Astrocyte of the cerebellum (primary cell): ENCODE results near the gene TTR.

ENCODE experiments used
- DNase-seq: peaks from one replicate; pipeline ENCODE4 v3.0.0-alpha.2; 2011; ENCODE audit warnings: low read depth
- H3K4me3 ChIP-seq: 2 replicates; pipeline ENCODE4 v1.5.1; 2011; ENCODE audit warnings: mild to moderate bottlenecking, low read depth, low read length, moderate library complexity
- in situ Hi-C: cut with HindIII; loops from 2 replicates; pipeline ENCODE4 v1.10.0; 2017; ENCODE audit warnings: low sequenced_read_pairs
- TF ChIP-seq, protein P1 (sequence below): IDR thresholded peaks from 2 replicates; pipeline ENCODE4 v1.5.1; 2012; ENCODE audit warnings: low read length, low read depth, moderate library complexity, mild to moderate bottlenecking; ENCODE audit errors: missing control alignments

TTR gene

DNA sequence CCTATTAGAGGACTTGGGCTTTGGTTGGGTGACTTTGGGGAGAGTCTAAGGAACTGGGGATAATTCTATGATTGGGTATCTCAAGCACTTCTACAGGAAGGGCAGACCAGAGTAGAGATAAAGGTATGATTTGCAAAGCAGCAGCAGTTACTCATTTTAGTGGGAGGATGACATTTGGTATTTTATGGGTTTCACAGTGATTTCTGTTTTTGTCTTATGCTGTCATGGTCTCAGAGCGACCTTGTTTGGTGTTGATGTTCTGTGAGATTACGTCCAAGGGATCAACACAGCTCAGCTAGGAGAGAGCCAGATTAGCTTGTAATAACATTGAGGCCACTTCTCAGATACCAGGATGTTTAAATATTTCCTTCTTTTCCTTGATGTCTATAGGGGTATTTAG lies 18.2 kb downstream of the TTR start:
- H3K4me3 ChIP-seq, result no peak overlapping the region
- DNase-seq, result no peak
- in situ Hi-C loops, result loop anchor here (5.0 kb wide), 1 partner anchor 33 kb away; no protein-coding TSS in a partner anchor
- TF ChIP-seq, protein P1, sequence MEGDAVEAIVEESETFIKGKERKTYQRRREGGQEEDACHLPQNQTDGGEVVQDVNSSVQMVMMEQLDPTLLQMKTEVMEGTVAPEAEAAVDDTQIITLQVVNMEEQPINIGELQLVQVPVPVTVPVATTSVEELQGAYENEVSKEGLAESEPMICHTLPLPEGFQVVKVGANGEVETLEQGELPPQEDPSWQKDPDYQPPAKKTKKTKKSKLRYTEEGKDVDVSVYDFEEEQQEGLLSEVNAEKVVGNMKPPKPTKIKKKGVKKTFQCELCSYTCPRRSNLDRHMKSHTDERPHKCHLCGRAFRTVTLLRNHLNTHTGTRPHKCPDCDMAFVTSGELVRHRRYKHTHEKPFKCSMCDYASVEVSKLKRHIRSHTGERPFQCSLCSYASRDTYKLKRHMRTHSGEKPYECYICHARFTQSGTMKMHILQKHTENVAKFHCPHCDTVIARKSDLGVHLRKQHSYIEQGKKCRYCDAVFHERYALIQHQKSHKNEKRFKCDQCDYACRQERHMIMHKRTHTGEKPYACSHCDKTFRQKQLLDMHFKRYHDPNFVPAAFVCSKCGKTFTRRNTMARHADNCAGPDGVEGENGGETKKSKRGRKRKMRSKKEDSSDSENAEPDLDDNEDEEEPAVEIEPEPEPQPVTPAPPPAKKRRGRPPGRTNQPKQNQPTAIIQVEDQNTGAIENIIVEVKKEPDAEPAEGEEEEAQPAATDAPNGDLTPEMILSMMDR, result no peak

DNA sequence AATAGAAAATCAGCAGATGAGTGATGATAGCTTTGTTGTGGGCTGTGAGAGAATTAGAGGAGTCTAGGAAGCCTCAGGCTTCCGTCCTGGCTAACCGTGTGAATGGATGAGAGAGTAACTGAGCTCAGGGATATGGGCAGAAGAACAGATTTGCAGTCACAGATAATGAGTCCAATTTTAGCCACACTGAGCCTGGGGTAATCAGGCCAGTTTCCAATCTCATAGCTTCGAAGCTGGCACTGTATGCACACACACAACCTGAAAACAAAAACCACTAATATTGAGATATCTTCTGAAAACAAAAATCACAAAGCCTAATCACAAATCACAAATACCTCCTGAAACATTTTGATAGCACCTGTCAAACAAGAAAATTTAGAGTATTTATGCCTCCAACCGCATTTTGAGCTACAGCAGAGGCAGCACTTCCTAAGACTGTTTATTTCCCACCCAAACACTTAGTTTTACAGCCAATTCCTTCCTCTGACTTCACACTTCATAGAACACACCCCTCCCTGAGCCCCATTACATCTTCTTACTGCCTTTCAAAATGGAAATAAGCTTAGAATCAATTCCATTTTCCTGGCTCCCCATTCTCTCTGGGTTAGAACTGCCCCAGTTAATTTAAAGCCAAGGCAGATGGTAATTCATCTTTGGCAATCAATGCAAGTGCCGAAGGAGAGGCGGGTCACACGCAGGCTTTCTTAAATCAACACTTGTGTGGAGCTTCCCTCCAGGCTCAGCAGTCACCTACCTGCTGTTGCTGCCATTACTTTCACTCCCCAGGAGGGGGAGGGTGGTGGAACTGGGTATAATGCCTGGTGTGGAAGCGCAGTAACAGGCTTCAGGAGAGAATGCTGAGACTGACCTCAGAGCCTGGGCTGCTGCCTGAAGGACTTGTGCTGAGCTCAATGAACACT lies 18.9 kb downstream of the TTR start:
- H3K4me3 ChIP-seq, result no peak overlapping the region
- TF ChIP-seq, protein P1, result peak; percentile 28
- DNase-seq, result no peak
- in situ Hi-C loops, result loop anchor here (5.0 kb wide), 1 partner anchor 33 kb away; no protein-coding TSS in a partner anchor

DNA sequence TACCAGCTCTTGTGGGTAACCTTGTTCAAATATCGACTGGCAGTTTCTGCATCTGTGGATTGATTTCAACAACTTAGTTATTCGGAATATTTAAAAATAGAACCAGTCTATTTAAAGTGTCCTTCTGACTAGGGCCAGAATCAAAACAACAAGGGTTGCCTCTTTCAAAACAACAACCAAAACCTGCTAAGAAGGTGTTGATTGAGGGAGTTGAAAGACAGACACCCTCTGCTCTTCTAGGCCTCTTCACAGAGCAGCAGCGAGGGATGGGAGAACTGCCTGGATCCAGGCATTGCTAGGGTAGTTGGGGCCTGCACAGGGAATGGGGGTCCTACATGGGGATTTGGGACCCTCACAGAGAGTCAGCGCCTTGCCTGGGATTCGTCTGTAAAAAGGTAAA lies 19.8 kb downstream of the TTR start:
- H3K4me3 ChIP-seq, result no peak overlapping the region
- no peak for DNase-seq
- TF ChIP-seq, protein P1, result no peak
- in situ Hi-C loops, result loop anchor here (5.0 kb wide), 1 partner anchor 34 kb away; no protein-coding TSS in a partner anchor

DNA sequence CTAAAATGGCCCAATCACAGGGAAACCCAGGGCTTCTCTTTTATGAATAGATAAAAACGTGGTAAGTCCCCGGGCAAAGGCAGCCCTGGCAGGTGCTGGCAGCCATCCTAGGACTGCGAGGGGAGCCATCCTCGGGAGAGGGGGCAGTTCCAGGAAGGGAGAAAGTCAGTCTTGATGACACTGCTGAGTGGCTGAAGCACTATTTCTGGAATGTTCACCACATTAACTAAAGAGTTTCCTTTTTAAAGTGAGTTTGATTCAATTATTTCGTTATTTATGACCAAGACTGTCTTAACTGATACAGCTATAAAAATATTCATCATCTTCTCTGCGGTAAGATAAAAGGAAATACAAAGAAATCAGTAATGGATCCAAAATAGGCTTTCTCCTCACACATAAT lies 20.4 kb downstream of the TTR start:
- in situ Hi-C loops, result loop anchor here (5.0 kb wide), 1 partner anchor 35 kb away; no protein-coding TSS in a partner anchor
- H3K4me3 ChIP-seq, result no peak overlapping the region
- TF ChIP-seq, protein P1, result no peak
- DNase-seq, result no peak

DNA sequence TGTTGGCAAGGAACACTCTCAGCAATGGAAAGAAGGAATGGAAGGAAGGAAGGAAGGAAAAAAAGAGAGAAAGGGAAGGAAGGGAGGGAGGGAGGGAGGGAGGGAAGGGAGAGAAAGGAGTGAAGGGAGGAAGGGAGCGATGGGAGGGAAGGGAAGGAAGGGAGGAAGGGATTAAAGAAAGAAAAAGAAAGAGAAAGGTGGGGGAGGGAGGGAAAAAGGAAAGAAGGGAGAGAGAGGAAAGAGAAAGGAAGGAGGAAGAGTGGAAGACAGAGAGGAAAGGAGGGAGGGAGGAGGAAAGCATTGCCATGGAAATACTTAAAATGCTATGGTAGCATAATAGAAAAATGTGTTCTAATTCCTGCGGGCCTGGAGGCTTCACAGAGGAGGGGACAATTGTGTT lies 22.4 kb downstream of the TTR start:
- no peak for DNase-seq
- H3K4me3 ChIP-seq, result no peak overlapping the region
- in situ Hi-C loops, result loop anchor here (5.0 kb wide), 1 partner anchor 37 kb away; no protein-coding TSS in a partner anchor
- TF ChIP-seq, protein P1, result no peak

DNA sequence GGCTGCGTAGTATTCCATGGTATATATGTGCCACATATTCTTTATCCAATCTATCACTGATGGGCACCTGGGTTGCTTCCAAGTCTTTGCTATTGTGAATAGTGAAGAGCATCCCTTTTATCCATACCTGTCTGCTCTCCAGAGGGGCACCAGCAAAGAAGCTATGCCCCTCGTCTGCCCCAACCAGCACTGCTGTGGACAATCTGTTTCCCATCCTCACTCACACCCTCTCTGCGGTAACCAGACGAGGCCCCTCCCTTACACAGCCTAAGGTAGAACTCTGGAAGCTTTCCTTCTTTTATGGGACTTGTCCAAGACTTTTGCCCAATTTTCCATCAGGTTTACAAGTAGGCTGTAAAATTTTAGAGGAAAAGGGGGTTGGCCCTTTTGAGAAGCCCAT lies 24.9 kb downstream of the TTR start:
- TF ChIP-seq, protein P1, result no peak
- no peak for DNase-seq
- in situ Hi-C loops, result no loop called here
- H3K4me3 ChIP-seq, result no peak overlapping the region
